Trophoblast cell (in vitro differentiated cells and primary cell): ENCODE measurements around the gene ANKRD53.

Experiments
- DNase-seq, 2 donors: peaks; one replicate each; pipeline ENCODE4 v3.0.0-alpha.2; 2016
- H2AFZ ChIP-seq: 2 replicates; pipeline ENCODE4 v1.6.1; 2013; ENCODE audit warnings: low read length, moderate library complexity, mild to moderate bottlenecking; ENCODE audit not compliant: insufficient read depth, poor library complexity
- H2AK5ac ChIP-seq: 2 replicates; pipeline ENCODE4 v1.6.1; 2013; ENCODE audit warnings: mild to moderate bottlenecking, low read length
- H2BK120ac ChIP-seq: 2 replicates; pipeline ENCODE4 v1.6.1; 2013; ENCODE audit warnings: low read length, mild to moderate bottlenecking, moderate library complexity; ENCODE audit not compliant: insufficient read depth, poor library complexity
- H2BK12ac ChIP-seq: 2 replicates; pipeline ENCODE4 v1.6.1; 2013; ENCODE audit warnings: mild to moderate bottlenecking, low read length, moderate library complexity
- H2BK5ac ChIP-seq: 2 replicates; pipeline ENCODE4 v1.6.1; 2013; ENCODE audit warnings: low read length, low read depth, moderate library complexity, mild to moderate bottlenecking; ENCODE audit not compliant: poor library complexity
- H3K14ac ChIP-seq: 2 replicates; pipeline ENCODE4 v1.6.1; 2013; ENCODE audit warnings: mild to moderate bottlenecking, low read length
- H3K18ac ChIP-seq: 2 replicates; pipeline ENCODE4 v1.6.1; 2013; ENCODE audit warnings: mild to moderate bottlenecking, low read length
- H3K23ac ChIP-seq: 2 replicates; pipeline ENCODE4 v1.6.1; 2013; ENCODE audit warnings: low read length
- H3K27ac ChIP-seq: 2 replicates; pipeline ENCODE4 v1.5.1; 2013; ENCODE audit warnings: low read depth, mild to moderate bottlenecking, inconsistent platforms, low read length, moderate library complexity
- H3K27me3 ChIP-seq: 2 replicates; pipeline ENCODE4 v1.6.1; 2013; ENCODE audit warnings: inconsistent platforms, mild to moderate bottlenecking, low read length, moderate library complexity; ENCODE audit not compliant: insufficient read depth
- H3K36me3 ChIP-seq, 2 experiments: 1 replicate in 1 of 2; 2 replicates in 1 of 2; pipeline ENCODE4 v1.6.1; 2013; ENCODE audit warnings: low read length in 2 of 2, mild to moderate bottlenecking in 2 of 2, moderate library complexity in 1 of 2; ENCODE audit not compliant: insufficient read depth in 2 of 2, control insufficient read depth in 1 of 2
- H3K4ac ChIP-seq: 2 replicates; pipeline ENCODE4 v1.6.1; 2013; ENCODE audit warnings: low read depth, mild to moderate bottlenecking, low read length, moderate library complexity
- H3K4me1 ChIP-seq, 2 experiments: 1 replicate in 1 of 2; 2 replicates in 1 of 2; pipeline ENCODE4 v1.6.1; 2013; ENCODE audit warnings: low read length in 2 of 2, mild to moderate bottlenecking in 2 of 2, moderate library complexity in 1 of 2; ENCODE audit not compliant: insufficient read depth in 2 of 2, control insufficient read depth in 1 of 2
- H3K4me2 ChIP-seq: 2 replicates; pipeline ENCODE4 v1.6.1; 2013; ENCODE audit warnings: inconsistent platforms, mild to moderate bottlenecking, low read length, moderate library complexity
- H3K4me3 ChIP-seq: 2 replicates; pipeline ENCODE4 v1.5.1; 2013; ENCODE audit warnings: mild to moderate bottlenecking, low read depth, low read length, inconsistent platforms
- H3K79me1 ChIP-seq: one replicate; pipeline ENCODE4 v1.6.1; 2013; ENCODE audit warnings: low read length
- H3K79me2 ChIP-seq: 2 replicates; pipeline ENCODE4 v1.6.1; 2013; ENCODE audit warnings: low read length, mild to moderate bottlenecking; ENCODE audit not compliant: control insufficient read depth, insufficient read depth, poor library complexity
- H3K9ac ChIP-seq: 2 replicates; pipeline ENCODE4 v1.6.1; 2013; ENCODE audit warnings: mild to moderate bottlenecking, low read length
- H3K9me3 ChIP-seq: 2 replicates; pipeline ENCODE4 v1.6.1; 2013; ENCODE audit warnings: low read depth, mild to moderate bottlenecking, control low read depth, inconsistent platforms, low read length; ENCODE audit not compliant: insufficient read depth
- H4K12ac ChIP-seq: 2 replicates; pipeline ENCODE4 v1.6.1; 2013; ENCODE audit warnings: low read depth, mild to moderate bottlenecking, low read length, moderate library complexity
- H4K8ac ChIP-seq: 2 replicates; pipeline ENCODE4 v1.6.1; 2013; ENCODE audit warnings: low read depth, mild to moderate bottlenecking, low read length, moderate library complexity
- H4K91ac ChIP-seq: one replicate; pipeline ENCODE4 v1.6.1; 2013; ENCODE audit warnings: low read depth, mild to moderate bottlenecking, low read length, moderate library complexity
- WGBS: extraction: QIAGEN DNeasy Blood & Tissue Kit; methylation state at CpG from one replicate; pipeline ENCODE4 v1.1.7; 2013; ENCODE audit warnings: missing lambda C conversion rate; ENCODE audit not compliant: insufficient read length, insufficient coverage; ENCODE audit errors: extremely low coverage; 5-methylcytosine and 5-hydroxymethylcytosine counted together

ANKRD53 gene

DNA sequence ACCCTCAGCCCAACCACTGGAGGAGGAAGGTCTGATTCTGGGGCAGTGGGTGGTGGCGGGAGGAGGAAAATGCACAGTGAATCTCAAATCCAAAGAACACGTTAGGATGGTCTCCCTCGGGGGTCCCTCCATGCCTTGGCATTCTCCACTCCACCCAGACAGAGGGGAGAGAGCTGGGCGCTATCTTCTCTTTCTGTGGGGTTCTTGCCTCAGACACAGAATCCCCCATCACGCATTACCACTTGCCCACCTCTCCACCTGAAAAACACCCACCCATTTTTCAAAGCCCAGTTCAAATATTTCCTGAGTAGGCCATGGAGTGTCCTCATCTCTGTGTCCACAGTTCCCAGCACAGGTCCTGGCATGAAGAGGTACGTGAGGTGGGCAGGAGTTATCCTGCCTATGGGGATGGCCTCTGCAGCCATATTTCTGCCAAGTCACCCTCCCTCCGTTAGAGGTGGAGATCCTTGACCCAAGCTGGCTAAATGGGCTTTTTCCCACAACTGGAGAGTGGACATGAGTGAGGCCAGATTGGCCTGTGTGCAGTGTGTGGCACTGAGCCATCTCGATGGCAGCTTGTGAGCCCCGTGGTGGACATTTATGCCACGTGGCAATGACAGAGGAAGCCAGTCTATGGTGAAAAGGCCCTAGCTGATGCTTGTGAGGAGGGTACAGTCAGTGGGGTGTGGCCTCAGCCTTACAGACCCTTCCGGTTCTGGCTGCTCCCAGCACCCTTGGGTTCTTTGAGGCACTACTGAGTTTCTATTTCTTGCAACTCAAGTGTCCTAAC lies 25.7 kb downstream of the ANKRD53 start:
- no peak overlapping the region for H4K12ac ChIP-seq
- H3K36me3 ChIP-seq = no peaks in the 10 kb centered on the region
- peaks cover 3% of the 10 kb centered on the region for H3K79me1 ChIP-seq
- no peaks in the 10 kb centered on the region for H3K27me3 ChIP-seq
- no peak overlapping the region for H2AFZ ChIP-seq
- no peak overlapping the region for H2BK5ac ChIP-seq
- no peaks in the 10 kb centered on the region for H3K79me2 ChIP-seq
- H3K27ac ChIP-seq = no peak overlapping the region
- no peak overlapping the region for H3K23ac ChIP-seq
- no peak overlapping the region for H3K4me2 ChIP-seq
- H2BK120ac ChIP-seq = no peak overlapping the region
- H2BK12ac ChIP-seq = no peak overlapping the region
- DNase-seq = no peak
- H4K91ac ChIP-seq = no peak overlapping the region
- H3K9ac ChIP-seq = no peak overlapping the region
- H3K14ac ChIP-seq = no peak overlapping the region
- H3K4me3 ChIP-seq = no peak overlapping the region
- H4K8ac ChIP-seq = no peak overlapping the region
- peaks cover 3% of the 10 kb centered on the region for H3K9me3 ChIP-seq
- H3K4me1 ChIP-seq = peaks cover 7 to 9% of the 10 kb centered on the region in 2 experiments
- H2AK5ac ChIP-seq = no peak overlapping the region
- WGBS = no CpG with 5 or more reads among the region's 11 CpGs
- H3K4ac ChIP-seq = no peak overlapping the region
- H3K18ac ChIP-seq = no peak overlapping the region

DNA sequence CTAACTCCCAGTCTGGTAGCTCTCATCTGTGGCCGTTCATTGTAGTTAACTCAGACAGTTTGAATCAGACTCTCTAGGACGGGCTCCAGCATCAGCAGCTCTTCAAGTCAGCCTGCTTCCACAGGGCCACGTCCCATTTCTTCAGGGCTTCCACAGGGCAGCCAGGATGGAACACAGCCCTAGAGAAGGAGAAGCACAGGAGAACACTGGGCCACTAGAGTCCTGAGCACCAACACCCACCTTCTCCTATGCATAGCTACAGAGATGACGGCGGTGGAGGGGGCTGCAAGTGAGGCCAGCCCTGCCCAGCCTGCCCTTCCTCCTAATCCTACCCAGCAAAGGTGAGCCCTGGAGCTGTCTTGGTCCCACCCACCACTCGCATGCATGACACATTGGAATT lies 26.4 kb downstream of the ANKRD53 start:
- DNase-seq = no peak
- H3K4me1 ChIP-seq = peaks cover 7 to 9% of the 10 kb centered on the region in 2 experiments
- no peak overlapping the region for H3K4me2 ChIP-seq
- H3K23ac ChIP-seq = no peak overlapping the region
- no peak overlapping the region for H3K14ac ChIP-seq
- H2AK5ac ChIP-seq = no peak overlapping the region
- no peaks in the 10 kb centered on the region for H3K79me2 ChIP-seq
- no peaks in the 10 kb centered on the region for H3K36me3 ChIP-seq
- H2BK120ac ChIP-seq = no peak overlapping the region
- H3K27ac ChIP-seq = no peak overlapping the region
- no peak overlapping the region for H3K9ac ChIP-seq
- H2AFZ ChIP-seq = no peak overlapping the region
- H4K8ac ChIP-seq = no peak overlapping the region
- H3K18ac ChIP-seq = no peak overlapping the region
- no peak overlapping the region for H3K4me3 ChIP-seq
- no peak overlapping the region for H3K4ac ChIP-seq
- peaks cover 3% of the 10 kb centered on the region for H3K79me1 ChIP-seq
- WGBS = no CpG with 5 or more reads among the region's 6 CpGs
- H4K12ac ChIP-seq = no peak overlapping the region
- no peak overlapping the region for H4K91ac ChIP-seq
- no peak overlapping the region for H2BK12ac ChIP-seq
- no peak overlapping the region for H2BK5ac ChIP-seq
- H3K9me3 ChIP-seq = peaks cover 3% of the 10 kb centered on the region
- no peaks in the 10 kb centered on the region for H3K27me3 ChIP-seq

DNA sequence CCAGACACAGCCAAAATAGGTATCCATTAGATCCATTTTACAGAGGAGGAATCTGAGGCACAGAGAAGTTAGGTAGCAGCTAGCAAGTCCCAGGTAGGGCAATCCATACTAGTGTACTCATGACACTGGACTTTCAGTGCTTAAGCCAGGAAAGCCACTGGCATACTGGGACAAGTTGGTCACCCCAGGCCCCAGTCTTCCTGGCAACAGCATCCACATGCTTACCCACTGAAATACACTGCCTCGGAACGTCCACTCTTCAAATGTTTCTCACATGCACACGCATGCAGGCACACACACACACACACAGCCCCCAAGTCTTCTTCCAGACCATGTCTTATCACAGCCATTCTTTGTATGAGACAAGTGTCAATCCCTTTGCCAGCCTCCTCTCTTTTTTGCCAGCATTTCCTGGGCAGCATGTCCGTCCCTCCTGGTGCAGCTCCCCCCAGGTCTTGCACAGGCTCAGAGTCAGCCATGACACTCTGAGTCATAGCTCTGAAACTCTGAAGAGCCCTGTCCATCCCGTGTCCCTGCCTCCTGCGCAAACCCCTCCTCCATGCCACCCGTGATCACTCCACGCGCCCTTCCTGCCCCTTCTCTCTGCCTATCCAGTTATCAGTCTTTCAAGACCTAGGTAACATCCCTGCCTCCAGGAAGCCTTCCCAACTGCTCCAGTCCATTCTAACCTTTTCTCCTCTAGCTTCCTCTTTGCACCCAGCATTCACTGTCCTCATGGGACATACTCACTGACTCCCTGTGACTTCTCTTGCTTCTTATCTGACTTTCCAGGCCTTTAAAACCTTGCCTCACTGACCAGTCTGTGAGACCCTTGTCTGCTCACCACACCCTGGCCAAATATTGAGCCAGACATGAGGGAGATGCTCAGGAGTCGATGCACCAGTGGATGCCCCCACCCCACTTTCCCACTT lies 27.1 kb downstream of the ANKRD53 start:
- Histone ChIP-seq H2BK120ac (no peak overlapping the region), H3K9me3 (peaks cover 3% of the 10 kb centered on the region), H3K4me2 (no peak overlapping the region), H2BK12ac (no peak overlapping the region), H4K12ac (no peak overlapping the region), H3K27me3 (no peaks in the 10 kb centered on the region), H3K18ac (no peak overlapping the region), H2AK5ac (no peak overlapping the region), H4K8ac (no peak overlapping the region), H3K36me3 (no peaks in the 10 kb centered on the region), H3K23ac (no peak overlapping the region), H3K4me3 (no peak overlapping the region), H3K79me1 (peaks cover 3% of the 10 kb centered on the region), H3K27ac (no peak overlapping the region), H2BK5ac (no peak overlapping the region), H3K14ac (no peak overlapping the region), H3K79me2 (no peaks in the 10 kb centered on the region), H4K91ac (no peak overlapping the region), H3K4ac (no peak overlapping the region), H3K9ac (no peak overlapping the region), H2AFZ (no peak overlapping the region), H3K4me1 (peaks cover 7 to 9% of the 10 kb centered on the region in 2 experiments)
- no CpG with 5 or more reads among the region's 10 CpGs for WGBS
- DNase-seq = no peak

GRCh38 chr2:71006323-71006722 lies 27.9 kb downstream of the ANKRD53 start:
- no peak overlapping the region for H4K91ac ChIP-seq
- H2AFZ ChIP-seq = no peak overlapping the region
- H3K9me3 ChIP-seq = peaks cover 3% of the 10 kb centered on the region
- no peak overlapping the region for H3K9ac ChIP-seq
- H4K12ac ChIP-seq = no peak overlapping the region
- no peak overlapping the region for H4K8ac ChIP-seq
- no peak overlapping the region for H3K18ac ChIP-seq
- H3K23ac ChIP-seq = no peak overlapping the region
- H3K4me1 ChIP-seq = peaks cover 6% of the 10 kb centered on the region in 2 experiments
- H3K36me3 ChIP-seq = no peaks in the 10 kb centered on the region
- DNase-seq = no peak
- no peak overlapping the region for H2AK5ac ChIP-seq
- no peak overlapping the region for H3K4me2 ChIP-seq
- no peak overlapping the region for H2BK120ac ChIP-seq
- H3K4ac ChIP-seq = no peak overlapping the region
- H3K27me3 ChIP-seq = no peaks in the 10 kb centered on the region
- WGBS = no CpG with 5 or more reads among the region's 2 CpGs
- H2BK12ac ChIP-seq = no peak overlapping the region
- no peaks in the 10 kb centered on the region for H3K79me2 ChIP-seq
- H3K79me1 ChIP-seq = no peaks in the 10 kb centered on the region
- no peak overlapping the region for H3K4me3 ChIP-seq
- no peak overlapping the region for H2BK5ac ChIP-seq
- H3K27ac ChIP-seq = no peak overlapping the region
- no peak overlapping the region for H3K14ac ChIP-seq
